ENCODE measurements around the gene ANKRD28.

Gene ANKRD28

DNA sequence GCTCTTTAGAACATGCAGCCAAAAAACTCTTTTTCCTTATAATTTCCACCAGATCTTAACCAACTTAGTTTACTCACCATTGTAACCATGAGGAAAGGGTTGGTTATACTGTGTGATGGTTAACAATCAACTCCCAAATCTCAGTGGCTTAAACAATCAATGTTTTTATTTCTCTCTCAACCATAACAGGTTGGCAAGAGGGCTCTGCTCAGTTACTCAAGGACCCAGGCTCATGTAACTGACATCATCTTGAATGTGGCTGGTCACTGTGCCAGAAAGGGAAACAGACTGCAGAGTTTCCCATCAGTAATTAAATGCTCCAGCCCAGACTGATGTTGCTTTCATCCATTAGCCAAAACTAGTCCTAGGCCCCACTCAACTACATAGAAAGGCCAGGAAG, 69.0 kb downstream of the ANKRD28 start:
- in situ Hi-C loops (cut with MboI; ENCODE audit: low sequenced_read_pairs): no loop called here

GRCh38 chr3:15726881-15727280, 70.9 kb downstream of the ANKRD28 start:
- in situ Hi-C loops (cut with MboI; ENCODE audit: low sequenced_read_pairs): no loop called here

- in situ Hi-C loops (cut with MboI; ENCODE audit: low sequenced_read_pairs): no loop called here
These were observed 71.7 kb downstream of the ANKRD28 start for GRCh38 chr3:15726043-15726442.

DNA sequence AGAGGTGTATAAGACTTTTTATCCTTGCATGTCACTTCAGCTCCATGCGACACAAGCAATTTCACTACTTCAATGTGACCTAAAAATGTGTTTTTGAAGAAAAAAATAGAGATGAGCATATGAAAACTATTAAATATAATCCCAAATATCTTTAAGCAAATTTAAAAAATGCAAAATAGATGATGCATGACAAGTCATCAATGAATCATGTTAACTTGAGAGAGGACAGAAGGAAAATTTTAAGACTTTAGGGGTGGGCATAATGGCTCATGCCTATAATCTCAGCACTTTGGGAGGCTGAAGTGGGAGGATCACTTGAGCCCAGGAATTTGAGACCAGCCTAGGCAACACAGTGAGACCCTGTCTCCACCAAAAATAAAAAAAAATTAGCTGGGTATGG, 73.3 kb downstream of the ANKRD28 start:
- in situ Hi-C loops (cut with MboI; ENCODE audit: low sequenced_read_pairs): no loop called here

GRCh38 chr3:15723624-15723884, 74.2 kb downstream of the ANKRD28 start:
- in situ Hi-C loops (cut with MboI; ENCODE audit: low sequenced_read_pairs): no loop called here

- in situ Hi-C loops (cut with MboI; ENCODE audit: low sequenced_read_pairs): no loop called here
These were observed 74.7 kb downstream of the ANKRD28 start for GRCh38 chr3:15722877-15723623.

GRCh38 chr3:15716178-15716577, 81.6 kb downstream of the ANKRD28 start:
- in situ Hi-C loops (cut with MboI; ENCODE audit: low sequenced_read_pairs): no loop called here

GRCh38 chr3:15714448-15714847, 83.3 kb downstream of the ANKRD28 start:
- in situ Hi-C loops (cut with MboI; ENCODE audit: low sequenced_read_pairs): no loop called here

DNA sequence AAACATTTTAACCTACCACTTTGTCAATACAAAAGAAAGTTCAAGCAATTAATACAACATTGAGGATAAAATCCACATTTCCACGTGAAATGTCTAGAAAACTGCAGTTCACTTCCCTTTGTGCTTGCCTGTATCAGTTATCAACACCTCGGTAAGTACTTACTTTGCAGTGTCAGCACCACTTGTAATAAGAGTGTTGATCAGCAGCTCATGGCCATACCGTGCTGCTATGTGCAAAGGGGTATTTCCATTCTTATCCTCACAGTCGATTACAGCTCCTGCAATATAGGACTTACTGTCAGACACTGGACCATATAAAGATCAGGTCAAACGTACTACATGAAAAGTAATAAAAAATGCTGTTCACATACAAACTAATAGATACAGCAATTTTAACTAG, 84.4 kb downstream of the ANKRD28 start:
- in situ Hi-C loops (cut with MboI; ENCODE audit: low sequenced_read_pairs): no loop called here

DNA sequence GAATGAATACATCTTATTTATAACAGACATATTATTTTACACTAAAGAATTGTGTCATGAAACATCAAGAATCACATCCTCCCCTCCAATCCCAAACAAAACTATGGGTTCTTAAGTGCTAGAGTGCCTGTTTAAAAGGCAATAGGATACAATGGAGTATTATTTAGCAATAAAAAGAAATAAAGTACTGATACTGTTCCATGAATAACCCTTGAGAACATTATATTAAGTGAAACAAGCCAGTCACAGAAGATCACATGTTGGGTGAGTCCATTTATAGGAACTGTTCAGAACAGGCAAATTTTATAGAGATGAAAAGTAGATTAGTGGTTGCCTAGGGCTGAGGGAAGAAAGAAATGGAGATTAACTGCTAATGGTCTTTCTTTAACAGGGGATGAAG, 86.5 kb downstream of the ANKRD28 start:
- in situ Hi-C loops (cut with MboI; ENCODE audit: low sequenced_read_pairs): no loop called here

- in situ Hi-C loops (cut with MboI; ENCODE audit: low sequenced_read_pairs): no loop called here
These were observed 88.7 kb downstream of the ANKRD28 start for GRCh38 chr3:15708882-15709677.

DNA sequence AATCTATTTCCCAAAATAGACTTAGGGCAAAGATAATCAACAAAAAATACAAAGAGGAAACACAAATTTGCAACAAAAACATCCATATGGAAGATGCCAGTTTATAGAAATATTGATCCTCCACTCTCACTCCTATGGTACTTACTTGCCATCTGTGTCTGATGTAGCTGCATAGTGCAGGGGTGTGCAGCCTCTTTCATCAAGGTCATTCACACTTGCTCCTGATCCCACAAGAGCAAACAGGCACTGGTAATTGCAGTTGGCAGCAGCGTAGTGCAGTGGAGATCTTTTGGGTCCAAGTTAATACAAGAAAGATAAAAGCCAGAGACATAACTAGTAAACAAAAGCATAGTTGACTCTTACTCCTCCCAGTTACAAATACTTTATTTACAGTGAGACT, 90.0 kb downstream of the ANKRD28 start:
- in situ Hi-C loops (cut with MboI; ENCODE audit: low sequenced_read_pairs): no loop called here

- in situ Hi-C loops (cut with MboI; ENCODE audit: low sequenced_read_pairs): no loop called here
These were observed 94.4 kb downstream of the ANKRD28 start for GRCh38 chr3:15703346-15703745.

- in situ Hi-C loops (cut with MboI; ENCODE audit: low sequenced_read_pairs): no loop called here
These were observed 103.2 kb downstream of the ANKRD28 start for GRCh38 chr3:15694628-15695027.

DNA sequence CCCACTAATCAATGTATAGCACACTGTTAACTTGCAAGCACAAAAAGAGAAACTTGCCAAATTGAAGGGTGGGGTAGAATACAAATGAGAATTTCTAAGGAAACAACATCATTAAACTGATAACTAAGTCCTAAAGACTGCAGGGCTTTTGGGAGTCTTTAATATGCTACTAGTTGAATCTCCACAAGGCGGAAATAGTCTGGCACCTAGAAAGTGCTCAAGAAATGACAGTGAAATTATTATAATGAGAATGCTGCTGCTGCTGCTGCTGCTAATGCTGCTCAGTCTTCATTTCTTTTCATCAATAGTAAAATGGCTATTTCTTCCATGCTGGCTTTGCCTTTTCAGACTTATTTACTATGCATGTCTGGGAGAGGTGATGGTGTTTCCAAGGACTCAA, 104.4 kb downstream of the ANKRD28 start:
- in situ Hi-C loops (cut with MboI; ENCODE audit: low sequenced_read_pairs): no loop called here

- in situ Hi-C loops (cut with MboI; ENCODE audit: low sequenced_read_pairs): no loop called here
These were observed 107.0 kb downstream of the ANKRD28 start for GRCh38 chr3:15690748-15691147.

DNA sequence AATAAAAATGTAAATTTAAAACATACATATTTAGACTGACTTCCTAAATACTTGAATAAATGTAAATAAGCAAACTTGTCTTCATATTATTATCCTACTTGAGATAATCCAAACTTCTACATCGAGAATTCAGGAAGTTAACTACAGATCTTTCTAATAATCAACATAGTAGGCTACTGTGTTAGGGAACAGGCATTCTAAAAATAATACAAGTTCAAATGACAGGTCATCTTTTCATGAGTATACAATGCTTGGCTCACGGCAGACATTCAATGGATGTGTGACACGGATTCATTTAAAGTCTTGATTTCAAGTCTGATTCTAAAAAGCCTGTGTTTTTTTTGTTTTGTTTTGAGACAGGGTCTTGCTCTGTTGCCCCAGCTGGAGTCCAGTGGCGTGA, 107.5 kb downstream of the ANKRD28 start:
- in situ Hi-C loops (cut with MboI; ENCODE audit: low sequenced_read_pairs): no loop called here

GRCh38 chr3:15685927-15686326, 111.9 kb downstream of the ANKRD28 start:
- in situ Hi-C loops (cut with MboI; ENCODE audit: low sequenced_read_pairs): no loop called here

DNA sequence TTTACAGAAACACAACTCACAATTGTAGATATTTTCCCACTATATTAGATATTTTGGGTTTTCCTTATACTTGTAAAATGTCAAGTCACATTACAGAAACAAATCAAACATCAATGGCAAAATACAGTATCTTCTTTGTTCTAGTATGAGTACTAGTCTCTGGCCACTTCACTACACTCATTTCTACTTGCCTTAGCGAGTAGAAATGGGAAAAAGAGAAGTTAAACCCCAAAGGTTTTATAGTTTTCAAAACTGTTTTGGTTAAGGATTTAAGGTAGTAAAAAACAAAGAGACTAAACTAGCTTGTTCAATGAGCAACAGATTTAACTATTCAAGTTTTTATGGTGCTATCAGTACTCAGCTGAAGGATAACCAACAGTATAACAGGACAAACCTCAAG, 114.5 kb downstream of the ANKRD28 start:
- in situ Hi-C loops (cut with MboI; ENCODE audit: low sequenced_read_pairs): no loop called here

DNA sequence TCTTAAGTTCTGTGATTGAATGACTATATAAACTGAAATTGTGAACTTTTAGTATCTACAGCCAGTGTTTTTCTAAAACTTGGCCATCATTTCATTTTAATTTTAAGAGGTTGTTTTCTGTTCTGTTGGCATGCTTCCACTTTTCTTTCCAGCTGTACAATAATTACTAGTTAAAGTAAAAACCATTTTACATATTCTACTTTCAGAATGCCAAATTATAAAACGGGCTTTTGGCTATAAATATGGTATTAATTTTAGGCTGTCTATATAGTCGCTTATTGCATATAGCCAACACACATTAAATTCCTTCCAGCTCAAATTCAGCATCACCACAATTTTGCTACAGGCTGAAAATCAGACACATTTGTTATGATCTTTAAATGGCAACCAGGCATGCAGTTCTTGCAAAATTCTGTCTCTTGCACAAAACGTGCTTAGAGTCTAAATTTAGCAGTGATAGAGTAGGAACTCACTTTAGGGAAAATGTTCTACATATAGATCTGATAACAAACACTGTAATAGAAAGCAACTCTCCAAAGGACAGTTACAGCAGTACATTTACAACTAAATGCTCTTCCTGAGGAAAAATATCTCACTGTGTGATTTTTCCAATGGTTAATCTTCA, 115.1 kb downstream of the ANKRD28 start:
- in situ Hi-C loops (cut with MboI; ENCODE audit: low sequenced_read_pairs): no loop called here

DNA sequence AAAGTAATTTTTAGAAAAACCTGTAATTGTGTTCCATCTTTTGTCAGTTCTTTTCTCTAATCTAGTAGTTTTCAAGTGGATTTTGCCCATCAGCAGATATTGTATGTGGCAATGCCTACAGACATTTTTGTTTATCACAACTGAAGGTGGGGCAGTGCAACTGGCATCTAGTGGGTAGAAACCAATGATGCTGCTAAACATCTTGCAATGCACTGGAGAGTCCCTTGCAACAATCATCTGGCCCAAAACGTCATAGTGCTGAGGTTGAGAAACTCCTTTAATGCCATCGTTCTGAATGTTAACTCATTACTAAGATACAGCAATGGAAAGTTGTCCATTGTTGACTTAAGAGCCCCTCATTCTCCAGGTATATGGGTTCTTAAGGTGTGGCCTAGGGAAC, 116.1 kb downstream of the ANKRD28 start:
- in situ Hi-C loops (cut with MboI; ENCODE audit: low sequenced_read_pairs): no loop called here

DNA sequence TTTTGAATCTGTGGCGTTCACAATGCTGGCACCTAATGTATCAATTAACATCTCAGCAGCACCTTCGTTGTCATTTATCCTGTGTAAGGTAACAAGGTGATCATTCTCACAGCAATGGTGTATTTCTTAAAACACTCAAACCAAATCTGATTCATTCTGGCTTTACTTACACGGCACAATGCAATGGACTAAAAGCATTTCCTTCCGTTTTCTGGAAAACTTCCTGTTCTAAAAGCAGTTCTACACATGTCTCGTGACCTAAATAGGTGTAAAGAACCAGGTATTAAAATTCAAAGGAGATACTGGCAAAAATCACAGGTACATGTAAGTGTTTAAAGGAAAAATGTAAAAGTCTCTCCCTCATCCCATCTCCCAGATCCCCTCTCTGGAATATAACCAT, 118.5 kb downstream of the ANKRD28 start:
- in situ Hi-C loops (cut with MboI; ENCODE audit: low sequenced_read_pairs): no loop called here

All from HL-60/S4 (cell line).